ACC112 (cell line): ENCODE measurements around the gene TMEM187.

ENCODE experiments used
- H2AFZ ChIP-seq: fragments of 200-600 bp; sonication (generic); one replicate; pipeline ENCODE4 v1.6.0; 2017; ENCODE audit warnings: antibody characterized with exemption, low read length; ENCODE audit not compliant: unreplicated experiment
- H3K27ac ChIP-seq: fragments of 200-600 bp; sonication (generic); 2 replicates; pipeline ENCODE4 v1.5.1; 2014; ENCODE audit warnings: low read depth, mild to moderate bottlenecking, antibody characterized with exemption, low read length, moderate library complexity
- H3K27me3 ChIP-seq: fragments of 200-600 bp; sonication (generic); 2 replicates; pipeline ENCODE4 v1.6.1; 2014; ENCODE audit warnings: mild to moderate bottlenecking, antibody characterized with exemption, low read length, moderate library complexity, mixed read lengths; ENCODE audit not compliant: insufficient read depth
- H3K36me3 ChIP-seq: fragments of 200-600 bp; sonication (generic); 2 replicates; pipeline ENCODE4 v1.6.1; 2016; ENCODE audit warnings: mild to moderate bottlenecking, antibody characterized with exemption, low read length, moderate library complexity, mixed read lengths; ENCODE audit not compliant: insufficient read depth
- H3K4me1 ChIP-seq: fragments of 200-600 bp; sonication (generic); one replicate; pipeline ENCODE4 v1.6.1; 2016; ENCODE audit warnings: low read length, mixed read lengths; ENCODE audit not compliant: insufficient read depth, unreplicated experiment, control insufficient read depth
- H3K4me3 ChIP-seq: fragments of 200-600 bp; sonication (generic); 2 replicates; pipeline ENCODE4 v1.5.1; 2014; ENCODE audit warnings: mild to moderate bottlenecking, low read depth, low read length
- H3K79me2 ChIP-seq: fragments of 200-600 bp; sonication (generic); one replicate; pipeline ENCODE4 v1.6.0; 2016; ENCODE audit warnings: low read length; ENCODE audit not compliant: control insufficient read depth, unreplicated experiment, insufficient read depth

The TMEM187 gene

DNA sequence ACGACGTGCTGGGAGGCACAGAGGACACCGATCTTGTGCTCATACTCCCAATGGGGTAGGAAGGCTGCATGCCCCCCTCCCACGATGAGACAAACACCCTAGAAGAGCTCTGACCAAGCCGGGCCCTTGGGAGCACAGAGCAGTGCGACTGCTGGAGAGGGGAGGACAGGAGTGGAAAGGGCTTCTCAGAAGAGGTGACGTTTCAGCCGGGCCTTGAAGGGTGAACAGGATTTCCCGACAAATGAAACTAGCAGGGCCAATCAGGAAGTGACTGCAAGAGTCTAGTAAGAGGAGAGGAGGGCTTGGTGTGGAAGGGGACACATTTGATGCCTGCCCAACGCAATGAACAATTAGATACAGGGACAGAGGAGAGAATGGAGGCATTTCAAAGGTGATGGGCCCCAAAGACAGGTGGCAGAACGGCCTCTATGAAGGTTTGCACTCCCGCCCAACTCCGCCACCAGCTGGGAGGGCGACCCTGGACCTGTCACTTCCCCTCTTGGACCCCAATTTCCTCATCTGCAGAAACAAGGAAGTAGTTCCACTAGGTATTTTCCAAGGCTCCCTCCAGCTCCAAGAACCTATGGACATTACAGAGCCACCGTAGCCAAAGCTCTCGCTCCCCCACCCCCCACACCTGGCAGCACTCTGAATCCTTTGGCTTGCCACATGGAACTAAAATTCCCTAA lies 4.9 kb upstream of the TMEM187 start:
- no peaks in the 10 kb centered on the region for H3K27me3 ChIP-seq
- no peaks in the 10 kb centered on the region for H3K36me3 ChIP-seq
- peaks cover 63% of the 10 kb centered on the region for H3K79me2 ChIP-seq
- H2AFZ ChIP-seq, result no peak overlapping the region
- H3K27ac ChIP-seq, result no peak overlapping the region
- H3K4me1 ChIP-seq, result peaks cover 19% of the 10 kb centered on the region
- H3K4me3 ChIP-seq, result peak overlapping the region; percentile 87

GRCh38 chrX:153968255-153968654 lies 4.3 kb upstream of the TMEM187 start:
- Histone ChIP-seq H3K36me3 (no peaks in the 10 kb centered on the region), H3K4me3 (peak overlapping the region; percentile 87), H3K27me3 (no peaks in the 10 kb centered on the region), H2AFZ (no peak overlapping the region), H3K79me2 (peaks cover 63% of the 10 kb centered on the region), H3K27ac (no peak overlapping the region), H3K4me1 (peaks cover 19% of the 10 kb centered on the region)

GRCh38 chrX:153968754-153969124 lies 3.8 kb upstream of the TMEM187 start:
- no peaks in the 10 kb centered on the region for H3K27me3 ChIP-seq
- peaks cover 22% of the 10 kb centered on the region for H3K4me1 ChIP-seq
- no peaks in the 10 kb centered on the region for H3K36me3 ChIP-seq

DNA sequence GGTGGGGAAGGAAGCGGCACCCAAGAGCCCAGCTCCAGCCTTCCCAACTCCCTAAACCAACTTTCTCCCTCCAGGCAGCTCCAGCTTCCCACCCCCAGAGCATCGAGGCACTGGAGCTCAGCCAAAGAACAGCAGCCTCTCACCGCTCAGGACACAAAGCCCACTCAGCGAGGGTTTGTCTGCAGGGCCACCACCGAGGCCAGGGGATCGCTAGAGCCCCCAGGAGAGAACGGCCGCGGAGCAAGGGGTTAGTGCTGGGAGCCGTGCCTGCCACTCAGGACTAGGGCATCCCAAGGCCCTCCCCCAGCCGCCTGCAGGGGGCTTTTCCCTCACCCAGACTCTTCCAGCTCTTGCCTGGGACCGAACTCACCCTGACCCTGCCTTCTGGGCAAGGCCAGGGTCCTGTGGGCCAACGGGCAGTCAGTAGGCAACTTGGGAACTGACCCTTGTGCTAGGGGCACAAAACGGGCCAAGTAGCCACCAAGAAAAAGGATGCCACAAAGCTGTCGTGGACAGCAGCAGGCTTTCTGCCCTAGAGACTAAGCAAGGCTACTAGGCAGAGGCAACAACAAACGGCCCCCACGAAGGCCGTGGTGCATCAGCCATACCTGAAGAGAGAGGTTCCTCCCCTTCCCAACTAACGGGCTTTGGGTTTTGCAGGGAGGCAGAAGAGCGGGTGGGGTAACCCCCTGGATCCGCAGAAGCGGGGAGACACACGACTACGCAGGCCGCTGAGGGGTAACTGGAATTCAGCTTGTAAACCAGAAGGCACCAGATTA lies 3.2 kb upstream of the TMEM187 start:
- Histone ChIP-seq H3K4me3 (peak overlapping the region; percentile 87), H3K27ac (peak overlapping the region; percentile 99), H3K4me1 (peaks cover 28% of the 10 kb centered on the region), H2AFZ (no peak overlapping the region), H3K79me2 (peaks cover 64% of the 10 kb centered on the region), H3K36me3 (no peaks in the 10 kb centered on the region), H3K27me3 (no peaks in the 10 kb centered on the region)

More at GRCh38 chrX:153968754-153969124, 3.8 kb upstream of the TMEM187 start:
- H3K27ac ChIP-seq, result no peak overlapping the region
- peaks cover 64% of the 10 kb centered on the region for H3K79me2 ChIP-seq
- peak overlapping the region; percentile 87 for H3K4me3 ChIP-seq
- no peak overlapping the region for H2AFZ ChIP-seq

DNA sequence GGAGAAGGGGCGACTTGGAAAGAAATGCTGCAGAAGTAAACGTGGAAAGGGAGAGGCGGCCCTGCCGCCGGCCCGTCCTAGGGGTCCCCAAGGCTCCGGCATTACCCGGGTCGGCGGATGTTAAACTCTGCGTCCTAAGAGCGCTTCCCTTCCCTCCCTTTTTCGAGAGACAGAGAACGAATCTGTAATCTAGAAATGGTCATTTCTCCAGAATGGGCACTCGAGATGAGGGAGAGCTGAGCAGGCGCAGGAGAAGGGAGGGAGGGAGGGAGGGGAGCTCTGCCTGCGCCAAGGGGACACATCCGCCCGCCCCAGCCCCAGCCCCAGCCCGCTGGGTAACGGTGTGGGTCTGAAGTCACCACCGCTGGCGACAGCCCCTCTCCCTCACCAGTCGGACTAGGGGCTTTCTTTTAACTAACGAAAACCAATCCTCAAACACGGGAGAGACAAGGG lies 2.6 kb upstream of the TMEM187 start:
- peaks cover 32% of the 10 kb centered on the region for H3K4me1 ChIP-seq
- H3K36me3 ChIP-seq, result no peaks in the 10 kb centered on the region
- peak overlapping the region; percentile 87 for H3K4me3 ChIP-seq
- H3K27me3 ChIP-seq, result no peaks in the 10 kb centered on the region
- H2AFZ ChIP-seq, result no peak overlapping the region
- H3K27ac ChIP-seq, result peak overlapping the region; percentile 99
- peaks cover 65% of the 10 kb centered on the region for H3K79me2 ChIP-seq

- Histone ChIP-seq H3K36me3 (no peaks in the 10 kb centered on the region), H3K27ac (peak overlapping the region; percentile 99), H3K4me1 (peaks cover 32% of the 10 kb centered on the region), H2AFZ (no peak overlapping the region), H3K79me2 (peaks cover 60% of the 10 kb centered on the region), H3K27me3 (no peaks in the 10 kb centered on the region), H3K4me3 (peak overlapping the region; percentile 87)
Observed at GRCh38 chrX:153970357-153971123, 2.0 kb upstream of the TMEM187 start.

DNA sequence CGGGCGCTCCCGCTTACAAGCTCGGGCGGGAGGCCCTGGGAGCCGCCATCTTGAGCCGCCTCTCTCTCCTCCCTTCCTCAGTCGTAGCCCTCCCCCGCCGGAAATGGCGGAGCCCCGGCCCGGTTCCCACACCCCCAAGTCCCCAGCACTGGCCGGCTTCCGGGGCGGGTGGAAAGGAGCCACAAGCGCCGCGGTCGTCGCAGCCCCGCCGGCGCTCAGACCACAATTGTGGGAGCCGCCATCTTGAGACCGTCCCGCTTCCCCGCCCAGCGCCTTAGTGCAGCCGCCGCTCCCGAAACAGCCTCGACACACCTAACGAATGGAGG lies 1.5 kb upstream of the TMEM187 start:
- Histone ChIP-seq H3K79me2 (peaks cover 54% of the 10 kb centered on the region), H3K27ac (peak overlapping the region; percentile 99), H3K4me3 (peak overlapping the region; percentile 87), H3K4me1 (peaks cover 32% of the 10 kb centered on the region), H3K36me3 (no peaks in the 10 kb centered on the region), H3K27me3 (no peaks in the 10 kb centered on the region), H2AFZ (no peak overlapping the region)

DNA sequence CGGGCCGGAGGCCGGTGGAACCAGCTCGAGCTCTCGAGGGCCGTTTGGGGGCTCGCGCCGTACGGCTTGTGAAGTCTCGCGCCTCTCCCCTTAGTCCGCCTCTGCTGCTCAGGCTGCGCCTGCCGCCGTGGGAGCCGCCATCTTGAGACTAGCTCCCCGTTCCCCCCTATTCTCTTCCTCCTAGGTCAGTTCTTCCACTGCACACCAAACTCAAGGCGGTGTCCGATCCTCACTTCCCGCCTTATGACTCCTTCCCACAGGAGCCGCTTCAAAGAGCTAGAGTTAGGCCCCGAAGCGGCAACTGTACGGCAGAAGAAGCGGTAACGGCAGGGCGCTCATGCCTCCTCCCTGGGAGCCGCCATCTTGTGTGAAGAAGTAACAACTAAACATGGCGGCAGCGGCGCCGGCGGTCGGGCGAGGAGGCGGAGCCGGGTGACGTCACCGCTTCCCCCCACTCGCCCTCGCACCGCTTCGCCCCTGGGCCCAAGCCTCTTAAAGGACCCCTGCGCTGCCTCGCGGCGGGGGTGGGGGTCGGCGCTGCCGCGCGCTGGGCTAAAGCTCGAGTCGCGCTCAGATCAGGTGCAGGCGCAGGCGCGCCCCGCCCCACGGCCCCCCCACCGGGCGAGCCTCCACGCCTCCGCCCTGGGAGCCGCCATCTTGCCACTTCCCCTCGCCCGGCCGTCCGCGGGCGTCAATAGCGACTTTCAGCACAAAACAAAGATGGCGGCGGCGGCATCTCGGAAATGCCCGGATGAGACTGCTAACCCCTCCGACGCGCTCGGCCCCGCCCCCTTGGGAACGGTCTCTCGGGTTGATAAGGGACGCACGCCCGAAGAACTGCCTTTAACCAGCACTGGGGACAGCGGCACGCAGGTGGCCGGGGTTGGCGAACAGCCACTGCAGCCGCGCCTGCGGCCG lies 845 bp upstream of the TMEM187 start, which contains the start of gene HCFC1:
TSS of gene HCFC1 (minus strand) at position 369 of the 918 bp plus-strand sequence. CDS start 978 bp downstream, outside the sequence.
- Histone ChIP-seq H3K27ac (peak within 1 kb of the TSS; percentile 99), H3K36me3 (no peaks in the 10 kb centered on the region), H2AFZ (peak within 1 kb of the TSS; percentile 32), H3K27me3 (no peaks in the 10 kb centered on the region), H3K4me3 (peak within 1 kb of the TSS; percentile 87), H3K4me1 (peaks cover 30% of the 10 kb centered on the region), H3K79me2 (peaks cover 48% of the 10 kb centered on the region)

DNA sequence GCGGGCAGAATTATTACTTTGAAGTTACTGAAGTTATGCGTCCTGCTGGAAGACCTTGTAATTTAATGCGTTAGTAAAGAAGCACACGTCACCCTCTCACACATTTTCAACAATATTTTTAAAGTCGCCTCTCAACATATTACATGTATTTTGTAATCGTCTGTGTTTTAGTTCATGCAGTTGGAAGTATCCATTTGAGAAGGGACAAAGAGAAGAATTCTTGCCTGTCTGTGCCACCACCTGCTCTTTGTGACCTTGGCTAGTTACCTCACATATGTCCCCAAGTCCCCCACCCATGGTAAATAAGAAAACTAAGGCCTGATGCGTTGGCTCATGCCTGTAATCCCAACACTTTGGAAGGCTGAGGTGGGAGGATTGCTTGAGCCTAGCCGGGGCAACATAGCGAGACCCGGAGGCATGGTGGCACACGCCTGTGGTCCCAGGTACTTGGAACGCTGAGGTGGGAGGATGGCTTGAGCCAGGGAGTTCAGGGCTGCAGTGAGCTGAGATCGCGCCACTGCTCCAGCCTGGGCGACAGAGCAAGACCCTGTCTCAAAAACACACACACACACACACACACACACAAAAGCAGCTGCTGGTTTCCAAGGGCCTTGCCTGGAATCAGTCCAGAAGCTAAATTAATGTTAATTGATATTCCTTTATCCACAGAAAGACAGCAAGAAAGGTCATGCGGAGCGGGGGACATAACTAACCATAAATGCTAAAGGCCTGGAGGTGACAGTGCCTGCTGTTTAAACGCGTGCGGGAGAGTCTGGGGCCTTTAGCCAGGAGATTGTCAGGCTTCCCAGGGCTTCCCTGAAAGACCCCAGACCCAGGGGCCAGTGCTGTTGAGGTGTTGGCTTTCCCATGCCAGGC lies 811 bp downstream of the TMEM187 start:
- peaks cover 32% of the 10 kb centered on the region for H3K79me2 ChIP-seq
- no peaks in the 10 kb centered on the region for H3K36me3 ChIP-seq
- peak overlapping the region; percentile 99 for H3K27ac ChIP-seq
- no peaks in the 10 kb centered on the region for H3K27me3 ChIP-seq
- peak overlapping the region; percentile 50 for H2AFZ ChIP-seq
- H3K4me3 ChIP-seq, result peak overlapping the region; percentile 86
- peaks cover 16% of the 10 kb centered on the region for H3K4me1 ChIP-seq
